HS-27A (cell line): ENCODE data around the gene MSH5.
"Not testable (repeated sequence)": the region's sequence is repeated elsewhere in the genome, so short reads cannot be mapped to it uniquely, and the experiment has no call there.

Experiments used
- DNase-seq: peaks from one replicate; pipeline ENCODE4 v3.0.0-alpha.2; 2012; ENCODE audit warnings: low read depth, missing footprints

The MSH5 gene

DNA sequence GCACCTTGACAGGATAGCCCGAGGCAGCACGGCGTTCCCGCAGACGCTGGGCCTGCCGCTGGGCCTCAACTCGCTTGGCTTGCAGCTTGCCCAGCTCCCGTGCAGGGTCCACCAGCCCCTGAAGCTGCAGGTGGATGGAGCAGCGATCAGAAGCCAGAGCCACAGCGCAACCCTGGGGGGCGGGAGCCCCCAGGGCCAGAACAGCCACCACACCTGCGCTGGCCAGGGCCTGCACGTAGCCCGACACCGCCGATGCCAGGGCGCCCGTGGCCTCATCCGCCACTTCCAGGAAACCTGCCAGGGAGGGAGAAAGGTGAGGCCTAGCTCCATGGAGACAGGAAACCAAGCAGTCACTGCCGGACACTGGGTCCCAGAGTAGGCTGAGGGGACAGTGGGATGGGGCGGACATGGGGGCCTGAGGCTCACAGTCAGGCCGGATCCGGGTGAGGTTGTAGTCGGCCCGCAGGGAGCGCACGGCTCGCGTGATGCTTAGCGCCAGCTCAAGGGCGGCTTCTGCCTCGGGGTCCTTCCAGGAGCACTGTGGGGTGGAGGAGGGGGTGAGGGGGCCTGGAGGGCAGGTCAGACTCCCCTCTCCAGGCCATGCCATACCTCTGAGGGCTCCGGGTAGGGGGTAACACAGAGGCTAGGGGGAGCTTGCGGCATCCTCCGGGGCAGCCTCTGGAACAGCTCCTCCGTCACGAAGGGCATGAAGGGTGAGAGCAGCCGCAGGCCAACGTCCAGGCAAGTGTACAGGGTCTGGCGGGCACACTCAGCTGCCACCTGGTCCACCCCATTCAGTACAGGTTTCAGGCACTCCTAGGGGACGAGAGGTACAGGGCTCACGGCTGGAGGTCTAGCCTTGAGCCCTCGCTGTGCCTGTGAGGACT lies 39.4 kb downstream of the MSH5 start:
- no peak for DNase-seq

DNA sequence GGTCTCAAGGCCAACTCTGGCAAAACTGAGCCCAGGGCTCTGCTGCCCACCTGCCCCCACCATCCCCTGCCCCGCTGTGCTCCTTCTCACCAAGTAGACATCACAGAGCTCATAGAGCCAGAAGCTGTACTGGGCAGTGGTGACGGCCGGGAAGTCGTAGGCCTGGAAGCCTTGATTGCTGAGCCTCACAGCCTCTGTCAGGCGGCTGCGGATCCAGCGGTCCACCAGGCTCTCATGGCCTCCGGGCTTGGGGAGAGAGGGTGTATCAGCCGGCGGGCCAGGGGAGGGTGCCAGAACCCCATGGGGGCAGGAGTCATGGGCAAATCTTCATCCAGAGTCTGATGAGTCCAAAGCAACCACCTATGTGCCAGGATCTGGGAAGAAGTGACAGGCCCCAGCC lies 40.1 kb downstream of the MSH5 start:
- DNase-seq, result no peak

DNA sequence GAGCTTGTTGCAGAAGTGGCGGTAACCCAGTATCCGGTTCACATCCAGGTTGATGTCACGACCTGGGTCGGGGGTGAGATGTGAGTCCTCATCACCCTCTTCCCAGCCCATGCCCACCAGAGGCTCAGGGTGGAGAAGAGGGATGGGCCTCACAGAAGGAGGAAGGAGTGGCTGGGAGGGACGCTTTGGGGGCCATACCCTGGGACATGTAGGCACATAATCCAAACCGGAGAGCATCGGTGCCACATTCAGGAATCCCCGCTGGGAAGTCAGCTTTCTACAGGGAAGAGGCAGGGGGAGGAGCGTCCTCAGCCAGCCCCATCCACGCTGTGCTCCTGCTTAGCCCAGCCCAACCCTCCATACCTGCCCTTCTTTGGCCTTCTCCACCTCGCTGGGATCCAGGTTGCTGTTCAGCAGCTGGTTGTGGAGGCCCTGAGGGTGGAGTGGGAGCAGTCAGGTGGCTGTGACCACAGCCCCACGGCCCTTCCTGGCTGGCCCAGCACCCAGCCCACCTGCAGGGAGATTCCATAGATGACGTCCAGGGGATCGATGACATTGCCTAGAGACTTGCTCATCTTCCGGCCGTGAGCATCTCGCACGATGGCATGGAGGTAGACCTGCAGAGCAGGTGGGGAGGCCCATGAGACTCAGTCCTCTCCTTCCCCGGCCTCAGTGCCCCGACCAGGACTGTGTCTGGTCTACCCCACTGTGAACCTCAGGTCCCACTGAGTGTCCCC lies 40.9 kb downstream of the MSH5 start:
- DNase-seq, result no peak

DNA sequence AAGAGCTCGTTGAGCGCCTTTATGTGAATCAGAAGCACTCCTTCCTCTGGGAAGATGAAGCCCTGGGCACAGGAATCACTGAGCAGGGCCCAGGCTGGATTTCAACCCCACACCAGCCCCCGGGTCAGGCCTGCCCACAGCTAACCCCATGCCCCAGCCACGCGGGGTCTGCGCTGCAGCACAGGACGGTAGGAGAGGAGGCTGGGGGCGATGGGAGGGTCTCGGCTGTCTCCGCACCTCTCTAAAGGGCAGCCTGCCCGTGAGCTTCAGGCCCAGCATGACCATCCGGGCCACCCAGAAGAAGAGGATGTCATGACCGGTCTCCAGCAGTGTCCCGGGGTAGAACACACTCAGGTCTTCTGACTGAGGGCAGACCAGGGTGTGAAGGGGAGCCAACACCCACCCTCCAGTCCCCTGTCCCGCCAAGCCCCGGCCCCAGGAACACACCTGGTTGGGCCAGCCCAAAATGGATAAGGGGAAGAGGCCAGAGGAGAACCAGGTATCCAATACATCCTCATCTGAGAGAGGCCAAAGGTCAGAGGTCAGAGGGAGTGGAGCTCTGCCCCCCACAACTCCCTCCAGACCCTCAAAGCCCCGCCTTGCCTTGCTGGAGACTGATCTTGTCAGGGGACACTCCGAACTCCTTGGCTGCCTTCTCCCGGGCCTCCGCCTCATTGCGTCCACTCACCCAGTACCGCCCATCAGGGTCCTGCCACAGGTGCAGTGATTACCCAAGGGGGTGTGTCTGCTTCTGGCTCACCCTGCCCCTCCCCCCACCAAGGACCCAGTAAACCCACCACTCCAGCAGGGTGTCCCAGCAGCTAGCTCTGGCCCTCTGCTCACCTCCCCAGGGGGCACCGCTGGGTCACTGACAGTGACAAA lies 41.7 kb downstream of the MSH5 start:
- DNase-seq, result no peak

DNA sequence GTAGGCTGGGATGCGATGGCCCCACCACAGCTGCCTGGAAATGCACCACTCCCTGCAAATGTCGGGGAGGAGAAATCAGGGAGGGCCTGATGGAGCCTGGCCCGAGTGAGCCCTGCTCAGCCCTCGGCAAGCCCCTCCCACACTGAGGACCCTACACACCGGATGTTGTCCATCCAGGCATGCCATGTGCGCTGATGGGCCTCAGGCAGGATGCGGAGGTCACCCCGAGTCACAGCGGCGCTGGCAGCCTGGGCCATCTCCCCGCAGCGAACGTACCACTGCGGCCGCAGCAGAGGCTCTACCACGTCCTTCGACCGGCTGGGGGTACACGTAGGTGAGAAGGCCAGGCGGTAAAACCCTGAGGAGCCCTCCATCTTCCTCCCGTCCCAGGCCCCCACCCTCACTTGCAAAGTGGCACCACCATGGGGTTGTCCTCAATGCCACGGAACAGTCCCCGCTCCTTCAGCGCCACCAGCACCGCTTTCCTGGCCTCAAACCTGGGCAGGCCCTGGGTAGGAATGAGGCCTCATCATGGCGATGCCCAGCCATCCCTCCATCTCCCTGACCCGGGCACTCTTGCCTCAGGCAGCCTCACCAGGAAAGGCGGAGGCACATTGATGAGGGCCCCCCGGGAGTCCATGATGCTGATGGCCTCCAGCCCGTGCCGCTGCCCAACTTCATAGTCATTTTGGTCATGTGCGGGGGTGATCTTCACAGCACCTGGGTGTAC lies 42.5 kb downstream of the MSH5 start:
- DNase-seq, result no peak

DNA sequence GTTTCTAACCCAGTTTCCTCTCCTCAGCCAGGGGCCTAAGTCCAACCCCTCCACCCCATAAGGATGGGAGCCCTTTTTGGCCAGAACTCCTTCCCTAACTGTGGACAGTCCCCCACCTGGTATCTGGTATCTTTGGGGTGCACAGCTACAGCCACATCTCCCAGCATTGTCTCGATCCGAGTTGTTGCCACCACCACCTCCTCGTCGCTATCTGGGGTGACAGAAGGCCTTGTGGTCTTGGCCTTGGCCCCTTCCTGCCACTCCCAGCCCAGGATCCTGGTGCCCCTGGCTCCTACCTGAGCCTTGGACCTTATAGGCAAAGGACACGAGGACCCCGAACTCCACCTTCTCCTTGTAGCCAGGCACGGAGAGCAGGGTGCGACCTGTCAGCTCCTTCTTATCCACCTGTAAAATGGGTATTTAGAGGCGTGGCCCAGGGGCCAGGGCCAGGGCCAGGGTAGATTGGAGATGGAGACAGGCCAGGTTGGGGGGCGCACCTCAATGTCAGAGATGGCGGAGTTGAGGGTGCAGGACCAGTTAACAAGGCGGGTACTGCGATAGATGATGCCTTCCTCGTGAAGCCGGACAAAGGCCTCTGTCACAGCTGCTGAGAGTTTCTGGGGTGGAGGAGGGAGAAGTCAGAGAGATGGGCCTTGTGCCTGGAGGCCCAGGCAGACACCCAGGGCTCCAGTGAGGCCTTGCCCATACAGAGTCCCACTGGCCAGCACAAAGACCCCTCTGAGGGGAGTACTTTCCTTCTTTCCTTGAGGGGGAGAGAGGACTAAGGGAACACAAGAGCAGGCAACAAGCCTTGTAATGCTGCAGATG lies 44.5 kb downstream of the MSH5 start:
- no peak for DNase-seq

DNA sequence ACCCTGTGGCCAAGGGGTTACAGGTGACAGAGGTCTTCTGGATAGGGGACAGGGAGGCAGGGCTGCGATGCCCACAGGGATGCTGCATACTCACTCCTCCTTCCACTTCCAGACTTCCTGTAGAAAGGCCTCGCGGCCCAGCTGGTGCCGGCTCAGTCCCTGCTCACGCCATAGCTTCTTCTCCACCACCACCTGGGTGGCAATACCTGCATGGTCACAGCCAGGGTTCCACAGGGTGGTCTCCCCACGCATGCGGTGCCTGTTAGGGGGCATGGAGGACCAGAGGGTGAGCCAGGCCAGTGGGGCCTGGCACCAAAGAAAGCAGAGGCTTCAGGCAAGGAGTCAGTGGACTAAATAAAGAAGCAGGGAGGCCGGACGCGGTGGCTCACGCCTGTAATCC lies 45.7 kb downstream of the MSH5 start:
- DNase-seq, result no peak

DNA sequence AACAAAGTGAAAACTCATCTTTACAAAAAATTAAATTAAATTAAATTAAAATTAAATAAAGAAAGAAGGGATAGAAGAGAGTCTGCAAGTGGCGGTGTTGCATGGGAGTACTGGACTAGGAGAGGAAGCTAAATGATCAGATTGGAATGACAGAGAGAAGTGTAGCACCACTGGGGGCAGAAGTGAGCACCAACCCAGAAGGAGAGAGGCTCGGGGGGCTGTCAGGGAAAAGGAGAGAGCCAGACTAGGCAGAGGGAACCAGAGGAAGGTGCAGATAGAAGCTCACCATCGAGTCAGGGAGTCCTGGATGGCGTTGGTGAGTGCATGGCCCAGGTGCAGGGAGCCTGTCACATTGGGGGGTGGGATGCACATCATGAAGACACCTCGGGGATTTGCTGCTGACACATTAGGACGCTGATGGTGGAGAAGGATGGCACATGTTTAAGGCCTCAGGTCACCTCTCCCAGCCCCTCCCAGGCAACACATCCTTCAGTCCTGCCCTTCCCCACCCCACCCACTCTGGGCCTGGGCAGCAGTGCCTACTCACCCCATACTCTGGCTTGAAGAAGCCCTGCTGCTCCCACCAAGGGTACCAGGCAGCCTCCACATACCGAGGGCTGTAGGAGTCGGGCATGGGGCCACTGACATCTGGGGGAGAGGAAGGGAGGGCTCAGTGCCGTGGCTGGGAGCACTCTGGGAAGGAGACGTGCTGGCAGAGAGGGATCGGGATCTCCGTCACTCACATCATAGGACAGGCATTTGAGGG lies 51.7 kb downstream of the MSH5 start:
- no peak for DNase-seq

DNA sequence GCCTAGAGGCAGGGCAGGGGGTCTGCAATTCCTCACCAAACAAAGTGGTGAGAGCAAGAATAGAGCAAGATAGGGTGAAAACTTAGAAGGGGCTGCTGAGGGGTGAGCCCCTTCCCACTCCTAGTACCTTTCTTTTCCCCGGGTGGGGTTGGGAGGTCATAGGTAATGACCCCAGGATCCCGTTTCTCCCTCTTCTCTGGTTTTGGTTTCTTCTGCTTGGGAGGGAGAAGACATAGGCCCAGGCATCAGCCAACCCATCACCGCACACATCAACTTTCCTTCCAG lies 52.2 kb downstream of the MSH5 start:
- no peak for DNase-seq

DNA sequence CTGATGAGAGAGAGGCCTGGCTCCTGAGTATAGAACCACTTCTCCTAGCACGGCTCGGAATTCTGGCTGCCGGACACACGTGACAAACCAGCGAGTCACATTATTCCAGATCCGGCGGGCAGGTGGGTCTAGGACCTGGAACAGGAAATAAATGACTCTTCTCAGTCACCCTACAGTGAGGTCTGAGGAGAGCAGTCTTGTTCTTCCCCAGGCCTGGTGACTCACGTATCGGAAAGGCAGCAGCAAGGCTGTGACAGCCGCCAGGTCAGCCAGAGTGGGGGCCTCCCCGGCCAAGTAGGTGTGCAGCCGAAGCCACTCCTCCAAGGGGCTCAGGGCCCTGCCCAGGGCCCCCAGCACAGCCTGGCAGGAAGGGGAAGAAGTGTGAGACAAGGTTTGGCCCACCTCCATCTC lies 53.0 kb downstream of the MSH5 start:
- DNase-seq, result no peak

DNA sequence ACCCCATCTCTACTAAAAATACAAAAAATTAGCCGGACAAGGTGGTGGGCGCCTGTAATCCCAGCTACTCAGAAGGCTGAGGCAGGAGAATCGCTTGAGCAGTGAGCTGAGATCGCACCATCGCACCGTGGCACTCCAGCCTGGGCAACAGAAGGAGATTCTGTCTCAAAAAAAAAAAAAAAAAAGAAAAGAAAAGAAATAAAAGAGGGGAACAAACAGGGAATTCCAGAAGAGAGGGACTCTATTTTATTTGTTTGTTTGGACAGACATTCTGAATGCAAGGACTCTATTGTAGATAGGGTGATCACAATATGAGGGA lies 54.1 kb downstream of the MSH5 start:
- DNase-seq, result not testable (repeated sequence)

DNA sequence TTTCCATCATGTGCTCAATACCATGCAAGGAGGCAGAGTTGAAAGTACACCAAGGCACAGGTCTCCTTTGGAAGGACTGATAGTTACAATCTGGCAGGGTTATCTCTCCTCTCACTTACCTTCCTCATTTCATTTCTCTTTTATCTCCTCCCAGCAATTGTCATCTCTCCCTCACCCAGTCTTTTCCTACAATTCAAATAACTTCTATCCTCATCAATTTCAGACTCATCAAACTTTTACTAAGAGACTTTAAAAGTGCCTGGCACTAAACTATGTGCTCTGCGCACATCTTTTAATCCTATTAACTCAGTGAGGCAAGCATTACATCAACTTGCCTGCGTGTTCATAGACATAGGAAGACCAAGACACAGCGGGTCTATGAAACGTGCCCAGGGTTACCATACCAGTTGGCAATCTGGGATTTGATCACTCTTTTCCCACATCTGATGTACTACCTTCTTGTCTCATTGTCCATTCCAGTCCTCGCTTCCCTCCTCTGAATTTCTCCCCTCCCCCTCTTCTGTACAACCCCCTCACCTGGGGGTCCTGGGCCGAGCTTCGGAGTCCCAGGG lies 54.6 kb downstream of the MSH5 start:
- no peak for DNase-seq

DNA sequence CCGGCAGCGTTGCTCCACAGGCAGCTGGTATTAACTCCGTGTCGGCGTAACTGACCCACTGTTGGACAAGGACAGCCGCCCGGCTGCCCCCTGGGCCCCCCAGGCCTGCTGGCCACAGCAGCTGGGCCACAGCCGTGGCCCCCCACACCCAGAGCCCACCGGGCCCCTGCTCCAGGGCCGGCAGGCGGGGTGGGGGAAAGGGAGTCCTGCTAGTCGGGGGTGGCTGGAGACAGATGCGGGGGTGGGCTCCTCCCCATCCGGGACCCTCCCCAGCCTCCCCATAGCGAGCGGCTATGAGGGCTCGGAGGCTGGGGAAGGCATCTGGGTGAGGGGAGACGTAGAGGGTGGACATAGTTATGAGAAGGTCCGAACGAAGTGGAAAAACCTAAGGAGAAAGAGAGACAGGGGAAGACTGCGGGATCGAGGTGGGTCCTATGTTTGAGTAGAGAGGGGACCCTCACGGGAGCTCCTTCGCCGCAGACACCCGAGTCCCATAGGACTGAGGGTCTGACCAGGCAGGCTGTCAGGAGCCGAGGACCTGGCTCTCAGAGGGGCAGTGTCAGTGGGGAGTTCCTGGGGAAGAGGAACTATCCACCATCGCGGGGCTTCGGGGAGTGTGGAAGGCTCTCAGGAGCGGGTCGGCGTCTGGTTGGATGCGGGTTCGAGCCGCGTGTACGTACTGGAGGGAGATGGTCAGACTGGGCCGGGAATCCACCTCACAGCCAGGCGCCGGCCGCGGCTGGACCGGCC lies 55.2 kb downstream of the MSH5 start:
- no peak for DNase-seq

DNA sequence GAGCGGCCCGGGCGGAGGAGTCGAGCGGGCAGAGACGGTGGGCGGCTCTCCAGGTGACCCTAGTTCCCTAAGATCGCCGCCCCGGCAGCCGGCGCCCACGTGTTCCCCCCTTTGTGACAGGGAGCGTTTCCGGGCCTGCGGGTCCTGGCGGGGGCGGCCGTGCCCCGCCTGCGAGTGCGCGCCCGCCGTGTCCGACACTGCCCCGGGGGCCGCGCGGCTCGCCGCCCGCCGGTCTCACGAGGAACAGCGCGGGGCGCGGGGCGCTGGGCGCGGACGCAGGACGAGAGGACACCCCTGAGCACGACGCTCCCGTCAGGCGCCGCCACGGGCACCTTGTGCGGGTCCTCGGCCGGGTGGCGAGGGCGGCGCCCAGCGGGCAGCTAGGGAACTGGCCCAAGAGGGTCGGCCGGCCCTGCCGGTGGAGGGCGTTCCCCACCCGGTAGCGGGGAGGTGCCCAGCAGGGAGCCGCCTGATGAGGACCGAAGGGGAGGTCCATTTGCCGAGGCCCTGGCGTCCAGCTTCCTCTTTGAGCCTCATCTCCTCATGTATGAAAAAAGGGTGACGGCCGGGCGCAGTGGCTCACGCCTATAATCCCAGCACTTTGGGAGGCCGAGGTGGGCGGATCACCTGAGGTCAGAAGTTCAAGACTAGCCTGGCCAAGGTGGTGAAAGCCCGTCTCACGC lies 56.0 kb downstream of the MSH5 start, which contains the start of gene VARS1:
Gene VARS1 (minus strand): TSS at position 137 of the 683 bp plus-strand sequence. CDS start 535 bp downstream, outside the sequence.
- no peak for DNase-seq

DNA sequence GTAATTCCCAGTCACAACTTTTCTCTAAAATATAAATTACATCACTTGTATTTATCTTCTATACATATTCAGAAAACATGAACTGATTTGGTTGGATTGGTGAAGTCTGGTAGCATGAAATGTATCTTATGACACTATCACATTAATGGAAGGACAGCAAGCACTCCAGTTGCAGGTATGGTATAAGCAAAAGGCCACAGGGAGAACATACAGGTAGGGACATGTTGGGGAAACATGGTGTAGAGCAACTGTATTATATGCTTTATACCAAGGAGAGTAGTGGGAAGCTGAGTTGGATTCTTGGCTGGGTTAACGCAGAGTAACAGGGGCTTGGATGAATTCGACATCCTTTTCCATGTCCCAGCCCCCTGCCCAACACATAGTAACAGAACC lies 57.2 kb downstream of the MSH5 start:
- no peak for DNase-seq

DNA sequence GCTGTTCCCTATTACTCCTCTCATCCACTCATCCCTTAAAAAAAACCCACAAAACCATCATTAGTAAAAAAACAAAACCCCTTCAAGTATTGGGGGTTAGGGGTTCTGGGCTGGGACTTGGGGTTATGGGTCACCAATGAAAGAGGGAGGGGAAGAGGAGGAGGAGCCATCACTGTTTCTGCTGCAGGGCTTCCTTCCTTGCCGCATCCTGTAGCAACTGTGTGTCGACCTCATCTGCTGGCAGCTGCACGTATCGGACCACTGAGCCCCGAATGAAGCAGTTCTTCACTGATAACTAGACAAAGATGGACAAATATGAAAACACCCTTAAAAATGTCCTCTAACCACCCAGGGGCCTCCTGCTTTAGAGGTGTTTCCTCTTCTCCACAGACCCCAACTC lies 57.8 kb downstream of the MSH5 start:
- DNase-seq, result no peak

DNA sequence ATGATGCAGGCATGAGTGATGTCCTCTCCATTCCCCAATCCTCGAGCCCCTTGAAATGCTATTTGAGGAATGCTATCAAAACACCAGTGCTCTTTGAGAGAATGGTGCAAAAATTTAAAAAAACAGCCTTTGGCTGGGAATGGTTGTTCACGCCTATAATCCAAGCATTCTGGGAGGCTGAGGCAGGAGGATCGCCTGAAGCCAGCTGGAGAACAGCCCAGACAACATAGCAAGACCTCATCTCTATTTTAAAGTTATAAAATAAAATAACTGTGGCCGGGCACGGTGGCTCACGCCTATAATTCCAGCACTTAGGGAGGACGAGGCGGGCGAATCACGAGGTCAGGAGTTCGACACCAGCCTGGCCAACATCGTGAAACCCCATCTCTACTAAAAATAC lies 60.0 kb downstream of the MSH5 start:
- no peak for DNase-seq

DNA sequence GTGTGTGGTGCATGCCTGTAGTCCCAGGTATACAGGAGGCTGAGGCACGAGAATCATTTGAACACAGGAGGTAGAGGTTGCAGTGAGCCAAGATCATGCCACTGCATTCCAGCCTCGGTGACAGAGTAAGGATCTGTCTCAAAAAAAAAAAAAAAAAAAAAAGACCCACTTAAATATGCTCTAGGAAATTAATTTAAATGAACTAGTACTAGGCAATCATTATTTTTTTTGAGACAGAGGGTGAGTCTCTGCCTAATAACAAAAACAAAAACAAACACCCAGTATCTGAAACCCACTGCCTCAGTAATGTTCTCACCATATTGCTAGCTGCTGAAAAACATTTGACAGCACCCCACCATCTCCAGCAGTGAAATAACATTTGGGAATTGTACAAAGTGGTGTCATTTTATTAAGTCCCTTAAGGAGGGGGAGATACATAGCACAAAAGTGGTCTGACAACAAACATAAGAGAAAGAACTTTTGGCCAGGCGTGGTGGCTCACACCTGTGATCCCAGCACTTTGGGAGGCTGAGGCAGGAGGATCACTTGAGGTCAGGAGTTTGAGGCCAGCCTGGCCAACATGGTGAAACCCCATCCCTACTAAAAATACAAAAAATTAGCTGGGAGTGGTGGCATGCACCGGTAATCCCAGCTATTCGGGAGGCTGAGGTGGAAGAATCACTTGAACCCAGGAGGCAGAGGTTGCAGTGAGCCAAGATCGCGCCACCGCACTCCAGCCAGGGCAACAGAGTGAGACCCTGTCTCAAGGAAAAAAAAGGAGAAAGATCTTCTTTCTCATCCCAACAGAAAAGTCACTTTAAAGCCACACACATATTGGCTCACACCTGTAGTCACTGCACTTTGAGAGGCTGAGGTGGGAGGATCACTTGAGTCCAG lies 61.5 kb downstream of the MSH5 start:
- DNase-seq, result not testable (repeated sequence)
